ENCODE data around the gene MAGI1.

The MAGI1 gene

DNA sequence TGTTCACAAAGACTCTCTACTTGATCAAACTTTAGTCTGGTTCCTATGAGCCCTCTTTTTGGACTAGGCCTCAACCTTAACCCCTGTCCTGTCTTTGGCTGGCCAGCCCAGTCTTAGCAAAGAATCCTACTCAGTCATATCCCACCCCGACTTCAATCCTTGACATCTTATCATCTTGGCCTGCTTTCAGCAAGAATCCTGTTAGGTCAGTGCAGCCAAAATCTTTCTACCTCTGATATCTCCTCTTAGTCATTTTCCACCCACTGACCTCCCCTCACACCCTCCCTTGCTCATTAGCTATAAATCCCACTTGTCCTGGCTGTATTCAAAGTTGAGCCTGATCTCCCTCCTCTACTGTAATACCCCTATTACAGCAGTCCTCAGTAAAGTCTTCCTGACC lies 286.1 kb downstream of the MAGI1 start:
- no peak for DNase-seq (ENCODE audit: extremely low spot score)
- POLR2A ChIA-PET = no interaction called here
- TF ChIP-seq, protein P1, sequence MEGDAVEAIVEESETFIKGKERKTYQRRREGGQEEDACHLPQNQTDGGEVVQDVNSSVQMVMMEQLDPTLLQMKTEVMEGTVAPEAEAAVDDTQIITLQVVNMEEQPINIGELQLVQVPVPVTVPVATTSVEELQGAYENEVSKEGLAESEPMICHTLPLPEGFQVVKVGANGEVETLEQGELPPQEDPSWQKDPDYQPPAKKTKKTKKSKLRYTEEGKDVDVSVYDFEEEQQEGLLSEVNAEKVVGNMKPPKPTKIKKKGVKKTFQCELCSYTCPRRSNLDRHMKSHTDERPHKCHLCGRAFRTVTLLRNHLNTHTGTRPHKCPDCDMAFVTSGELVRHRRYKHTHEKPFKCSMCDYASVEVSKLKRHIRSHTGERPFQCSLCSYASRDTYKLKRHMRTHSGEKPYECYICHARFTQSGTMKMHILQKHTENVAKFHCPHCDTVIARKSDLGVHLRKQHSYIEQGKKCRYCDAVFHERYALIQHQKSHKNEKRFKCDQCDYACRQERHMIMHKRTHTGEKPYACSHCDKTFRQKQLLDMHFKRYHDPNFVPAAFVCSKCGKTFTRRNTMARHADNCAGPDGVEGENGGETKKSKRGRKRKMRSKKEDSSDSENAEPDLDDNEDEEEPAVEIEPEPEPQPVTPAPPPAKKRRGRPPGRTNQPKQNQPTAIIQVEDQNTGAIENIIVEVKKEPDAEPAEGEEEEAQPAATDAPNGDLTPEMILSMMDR (IDR thresholded peaks at IDR 0.05; ENCODE audit: control extremely low read depth, extremely low read depth, low read depth, missing control alignments) = no peak
- CTCF ChIA-PET = interaction anchor here (2.1 to 2.2 kb wide), 2 partner anchors 17 to 21 kb away, joined by 7 to 10 read pairs; no protein-coding TSS in a partner anchor

DNA sequence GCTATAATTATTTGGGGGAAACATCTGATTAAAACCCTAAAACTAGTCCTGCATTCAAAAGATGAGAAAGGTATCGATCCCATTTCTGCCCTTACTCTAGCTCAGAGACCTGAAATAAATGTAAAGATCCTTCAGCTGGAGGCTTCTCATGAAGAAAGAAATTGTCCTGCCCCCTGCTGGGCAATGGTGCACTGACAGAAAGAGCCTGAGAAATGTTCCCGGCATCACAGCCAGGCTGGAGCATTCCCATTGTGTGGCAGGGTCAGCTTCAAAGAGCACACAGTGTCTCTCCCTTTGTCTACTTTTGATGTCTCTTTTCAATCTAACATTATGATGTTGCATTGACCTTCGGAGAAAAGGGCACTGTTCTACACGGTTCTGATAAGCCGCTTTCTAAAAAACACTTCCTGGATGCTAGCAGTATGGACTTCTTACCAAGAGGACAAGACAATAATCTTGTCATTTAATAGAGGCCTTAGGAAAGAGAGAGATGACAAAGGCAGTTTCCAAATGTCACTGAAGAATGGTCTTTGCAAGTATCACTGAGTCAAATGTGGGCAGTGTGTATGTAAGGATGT lies 287.5 kb downstream of the MAGI1 start:
- TF ChIP-seq, protein P1 (IDR thresholded peaks at IDR 0.05; ENCODE audit: control extremely low read depth, extremely low read depth, low read depth, missing control alignments) = peak; percentile 45
- CTCF ChIA-PET = interaction anchor here (0.6 to 2.2 kb wide), 17 partner anchors 8 to 1219 kb away, joined by 3 to 10 read pairs (median 5); no protein-coding TSS in a partner anchor
- DNase-seq (ENCODE audit: extremely low spot score) = peak; percentile 17
- POLR2A ChIA-PET = no interaction called here

DNA sequence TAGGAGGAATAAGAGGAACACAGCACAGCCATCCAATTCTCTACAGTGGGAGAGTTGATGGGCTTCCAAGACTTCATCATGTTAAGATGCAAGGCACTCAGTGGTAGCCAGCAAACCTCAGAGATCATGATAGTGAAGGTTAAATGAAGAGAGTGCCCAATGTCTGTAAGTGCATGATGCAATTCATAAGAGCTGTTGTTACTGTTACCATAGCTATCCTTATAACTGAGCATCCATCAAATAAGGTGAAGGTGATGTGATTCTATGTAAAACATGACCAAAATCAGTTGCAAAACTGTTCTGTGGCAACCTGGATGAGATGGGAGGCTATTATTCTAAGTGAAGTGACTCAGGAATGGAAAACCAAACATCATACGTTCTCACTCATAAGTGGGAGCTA lies 289.7 kb downstream of the MAGI1 start:
- TF ChIP-seq, protein P1 (IDR thresholded peaks at IDR 0.05; ENCODE audit: control extremely low read depth, extremely low read depth, low read depth, missing control alignments) = no peak
- POLR2A ChIA-PET = no interaction called here
- DNase-seq (ENCODE audit: extremely low spot score) = no peak
- CTCF ChIA-PET = interaction anchor here (0.6 to 2.1 kb wide), 3 partner anchors 8 to 16 kb away, joined by 3 to 6 read pairs (median 3); no protein-coding TSS in a partner anchor

DNA sequence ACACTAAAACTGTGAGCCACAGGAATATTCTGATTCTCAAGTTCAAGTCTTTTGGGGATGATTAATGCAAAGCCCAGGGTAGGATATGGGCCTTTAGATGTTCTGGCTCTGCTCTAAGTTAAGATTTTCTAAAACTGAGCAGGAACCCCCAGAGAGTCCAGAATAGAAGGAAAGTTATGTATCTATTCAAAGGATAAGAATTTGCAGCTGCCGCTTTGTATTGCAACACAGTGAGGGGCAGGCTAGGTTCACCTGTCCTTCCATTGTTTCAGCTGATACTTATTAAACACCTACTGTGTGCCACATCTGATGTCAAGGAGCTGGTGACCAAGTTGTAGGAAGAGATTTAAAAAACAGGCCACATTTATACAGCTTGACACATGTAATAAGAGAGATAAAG lies 290.4 kb downstream of the MAGI1 start:
- POLR2A ChIA-PET = no interaction called here
- TF ChIP-seq, protein P1 (IDR thresholded peaks at IDR 0.05; ENCODE audit: control extremely low read depth, extremely low read depth, low read depth, missing control alignments) = no peak
- CTCF ChIA-PET = interaction anchor here (0.8 kb wide), 1 partner anchor 16 kb away, joined by 3 read pairs; no protein-coding TSS in a partner anchor
- no peak for DNase-seq (ENCODE audit: extremely low spot score)

DNA sequence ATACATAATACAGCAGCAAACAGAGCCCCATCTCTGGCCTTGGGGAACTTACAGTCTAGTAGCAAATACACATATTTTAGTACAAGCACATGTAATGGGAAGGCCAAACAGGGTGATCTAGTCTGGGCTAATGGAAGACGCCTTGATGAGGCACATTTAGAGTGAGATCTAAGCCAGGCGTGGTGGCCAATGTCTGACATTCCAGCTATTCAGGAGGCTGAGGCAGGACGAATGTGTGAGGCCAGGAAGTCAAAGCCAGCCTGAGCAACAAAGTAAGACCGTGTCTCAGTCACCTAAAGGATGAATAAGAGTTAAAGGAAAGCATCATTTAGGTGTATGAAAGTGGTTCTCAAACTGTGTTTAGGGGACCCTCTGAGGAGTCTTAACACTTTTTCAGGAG lies 291.9 kb downstream of the MAGI1 start:
- TF ChIP-seq, protein P1 (IDR thresholded peaks at IDR 0.05; ENCODE audit: control extremely low read depth, extremely low read depth, low read depth, missing control alignments) = no peak
- DNase-seq (ENCODE audit: extremely low spot score) = no peak
- ChIA-PET POLR2A (no interaction called here), CTCF (interaction anchor here (0.8 to 1.6 kb wide), 3 partner anchors 8 to 308 kb away, joined by 3 to 4 read pairs (median 3); no protein-coding TSS in a partner anchor)

DNA sequence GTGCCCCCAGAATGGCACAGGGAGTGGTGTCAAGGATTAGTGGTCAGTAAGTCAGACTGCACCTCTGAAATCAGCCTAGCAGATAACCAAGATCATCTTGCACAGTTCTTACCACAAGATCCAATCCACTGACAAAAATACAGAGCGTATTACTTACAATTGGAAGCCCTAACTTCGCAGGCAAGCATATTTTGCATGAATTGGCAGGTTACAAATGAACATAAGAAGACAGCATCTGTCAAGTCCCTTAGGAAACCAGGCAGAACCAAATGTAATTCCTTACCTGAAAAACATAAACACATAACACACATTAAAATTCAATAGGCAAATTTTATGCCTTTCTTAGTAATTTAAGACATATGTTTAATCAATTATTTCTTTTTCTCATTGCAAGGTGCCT lies 293.4 kb downstream of the MAGI1 start:
- no peak for DNase-seq (ENCODE audit: extremely low spot score)
- TF ChIP-seq, protein P1 (IDR thresholded peaks at IDR 0.05; ENCODE audit: control extremely low read depth, extremely low read depth, low read depth, missing control alignments) = no peak
- CTCF ChIA-PET = no interaction called here
- POLR2A ChIA-PET = no interaction called here

Data from GM10248 (cell line).